Neuronal stem cell (in vitro differentiated cells): ENCODE measurements around the gene MMP21.

Source experiments
- DNase-seq: peaks from one replicate; pipeline ENCODE4 v3.0.0-alpha.2; 2013; ENCODE audit warnings: low spot score
- H2AFZ ChIP-seq: one replicate; pipeline ENCODE4 v1.6.1; 2013; ENCODE audit warnings: mild to moderate bottlenecking, low read length, inconsistent platforms
- H2AK5ac ChIP-seq: 2 replicates; pipeline ENCODE4 v1.6.1; 2013; ENCODE audit warnings: low read depth, mild to moderate bottlenecking, inconsistent platforms, low read length, moderate library complexity, mixed read lengths
- H2BK120ac ChIP-seq: 2 replicates; pipeline ENCODE4 v1.6.1; 2013; ENCODE audit warnings: low read depth, mild to moderate bottlenecking, inconsistent platforms, low read length, moderate library complexity, mixed read lengths
- H2BK12ac ChIP-seq: one replicate; pipeline ENCODE4 v1.6.1; 2013; ENCODE audit warnings: low read length, inconsistent platforms
- H2BK15ac ChIP-seq: 2 replicates; pipeline ENCODE4 v1.6.1; 2013; ENCODE audit warnings: mild to moderate bottlenecking, low read length, inconsistent platforms, mixed read lengths
- H2BK5ac ChIP-seq: one replicate; pipeline ENCODE4 v1.6.1; 2013; ENCODE audit warnings: inconsistent platforms, mild to moderate bottlenecking, low read length, moderate library complexity
- H3K14ac ChIP-seq: one replicate; pipeline ENCODE4 v1.6.1; 2013; ENCODE audit warnings: low read length, inconsistent platforms
- H3K18ac ChIP-seq: 2 replicates; pipeline ENCODE4 v1.6.1; 2013; ENCODE audit warnings: low read length, inconsistent platforms
- H3K23ac ChIP-seq: 2 replicates; pipeline ENCODE4 v1.6.1; 2013; ENCODE audit warnings: low read depth, mild to moderate bottlenecking, mixed read lengths, low read length, inconsistent platforms; ENCODE audit not compliant: poor library complexity
- H3K27ac ChIP-seq: replicated peaks from 3 replicates; pipeline ENCODE4 v1.5.1; 2013; ENCODE audit warnings: low read length, inconsistent platforms
- H3K27me3 ChIP-seq, 3 experiments: 2 replicates each; pipeline ENCODE4 v1.6.1; 2013; ENCODE audit warnings: low read length in 3 of 3, mild to moderate bottlenecking in 2 of 3, inconsistent platforms in 1 of 3, low read depth in 1 of 3, mixed read lengths in 1 of 3, moderate library complexity in 1 of 3; ENCODE audit not compliant: control insufficient read depth in 3 of 3, insufficient read depth in 3 of 3
- H3K36me3 ChIP-seq, 2 donors: replicated peaks in 1 of 2; 2 replicates each; pipeline ENCODE4 v1.6.1; 2013; ENCODE audit warnings: low read length in 2 of 2; ENCODE audit not compliant: control insufficient read depth in 2 of 2, insufficient read depth in 2 of 2
- H3K4ac ChIP-seq: 2 replicates; pipeline ENCODE4 v1.6.1; 2013; ENCODE audit warnings: inconsistent platforms, mild to moderate bottlenecking, low read length, moderate library complexity
- H3K4me1 ChIP-seq, 2 donors: 1 replicate in 1 of 2; 2 replicates in 1 of 2; pipeline ENCODE4 v1.6.1; 2013; ENCODE audit warnings: low read length in 2 of 2, low read depth in 1 of 2; ENCODE audit not compliant: control insufficient read depth in 2 of 2, insufficient read depth in 1 of 2
- H3K4me2 ChIP-seq: one replicate; pipeline ENCODE4 v1.6.1; 2013; ENCODE audit warnings: mild to moderate bottlenecking, low read length, inconsistent platforms; ENCODE audit not compliant: insufficient read depth, poor library complexity, severe bottlenecking
- H3K4me3 ChIP-seq, 2 donors: 2 replicates each; pipeline ENCODE4 v1.5.1; 2013; ENCODE audit warnings: low read length in 2 of 2, mild to moderate bottlenecking in 2 of 2, inconsistent platforms in 1 of 2, moderate library complexity in 1 of 2
- H3K79me1 ChIP-seq: one replicate; pipeline ENCODE4 v1.6.1; 2013; ENCODE audit warnings: low read depth, mild to moderate bottlenecking, inconsistent platforms, low read length, moderate library complexity
- H3K9ac ChIP-seq: one replicate; pipeline ENCODE4 v1.6.1; 2013; ENCODE audit warnings: mild to moderate bottlenecking, low read depth, low read length, inconsistent platforms; ENCODE audit not compliant: poor library complexity
- H3K9me3 ChIP-seq, 2 donors: replicated peaks in 1 of 2; 2 replicates each; pipeline versions ENCODE3 to v1.6.1; 2013; ENCODE audit warnings: low read length in 2 of 2, mild to moderate bottlenecking in 2 of 2, inconsistent platforms in 1 of 2, low read depth in 1 of 2, mixed read lengths in 1 of 2, moderate library complexity in 1 of 2; ENCODE audit not compliant: control insufficient read depth in 2 of 2, insufficient read depth in 1 of 2
- H4K8ac ChIP-seq: one replicate; pipeline ENCODE4 v1.6.1; 2013; ENCODE audit warnings: low read depth, mild to moderate bottlenecking, inconsistent platforms, low read length, moderate library complexity
- H4K91ac ChIP-seq: one replicate; pipeline ENCODE4 v1.6.1; 2013; ENCODE audit warnings: low read length, low read depth, mild to moderate bottlenecking, inconsistent platforms; ENCODE audit not compliant: poor library complexity
- WGBS, 2 donors: extraction: QIAGEN DNeasy Blood & Tissue Kit; methylation state at CpG; one replicate each; pipeline ENCODE4 v1.1.7; 2013; ENCODE audit warnings: missing lambda C conversion rate in 2 of 2, mixed read lengths in 1 of 2; ENCODE audit not compliant: insufficient read length in 2 of 2, insufficient replicate concordance in 1 of 2; ENCODE audit errors: extremely low coverage in 2 of 2; 5-methylcytosine and 5-hydroxymethylcytosine counted together

Gene MMP21

DNA sequence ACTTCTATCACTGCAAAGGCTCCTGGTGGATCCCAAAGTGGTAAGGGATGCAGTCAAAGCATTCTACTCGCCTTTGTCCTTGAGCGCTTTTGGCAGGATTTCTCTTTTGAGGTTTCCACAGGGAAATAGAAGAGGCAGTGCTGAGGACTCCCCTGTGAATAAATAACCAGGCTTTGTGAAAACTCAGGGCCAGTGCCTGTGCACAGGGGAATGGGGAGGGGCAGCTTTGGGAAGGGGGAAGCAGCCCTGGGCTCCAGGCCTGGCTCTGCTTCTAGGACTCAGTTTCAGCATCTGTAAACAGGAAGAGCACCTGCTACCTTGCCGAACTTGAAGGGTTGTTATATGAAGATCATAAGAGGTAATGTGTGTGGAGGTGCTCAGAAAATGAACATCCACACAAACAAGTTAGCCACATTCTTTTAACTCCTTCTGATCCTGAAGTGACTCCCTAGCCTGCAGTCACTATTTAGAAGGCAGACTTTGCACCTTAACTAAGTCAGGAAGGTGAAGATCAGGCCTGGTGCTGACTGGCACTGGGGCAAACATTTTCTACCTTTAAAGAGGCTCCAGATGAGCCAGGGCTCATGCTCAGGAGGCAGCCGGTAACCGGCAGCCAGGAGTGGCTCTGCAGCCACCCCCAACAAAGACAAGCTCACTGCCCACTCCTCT, 22.5 kb upstream of the MMP21 start:
- H3K27me3 ChIP-seq, result no peaks in the 10 kb centered on the region
- H3K9me3 ChIP-seq, result no peaks in the 10 kb centered on the region
- H3K9ac ChIP-seq, result no peak overlapping the region
- H3K4me2 ChIP-seq, result no peak overlapping the region
- no peak overlapping the region for H3K4me3 ChIP-seq
- no peak overlapping the region for H2AFZ ChIP-seq
- H3K4ac ChIP-seq, result no peak overlapping the region
- no peak overlapping the region for H4K8ac ChIP-seq
- H2BK120ac ChIP-seq, result no peak overlapping the region
- peaks cover 12 to 38% of the 10 kb centered on the region in 2 donors for H3K36me3 ChIP-seq
- H3K14ac ChIP-seq, result no peak overlapping the region
- H2BK5ac ChIP-seq, result no peak overlapping the region
- no peak for DNase-seq
- no peak overlapping the region for H2AK5ac ChIP-seq
- no peaks in the 10 kb centered on the region for H3K79me1 ChIP-seq
- peak overlapping the region; percentile 19 for H3K18ac ChIP-seq
- no peak overlapping the region for H4K91ac ChIP-seq
- no CpG with 5 or more reads among the region's 5 CpGs for WGBS, 2 donors
- no peak overlapping the region for H2BK12ac ChIP-seq
- H3K4me1 ChIP-seq, result no peaks in the 10 kb centered on the region
- H3K23ac ChIP-seq, result no peak overlapping the region
- no peak overlapping the region for H3K27ac ChIP-seq
- no peak overlapping the region for H2BK15ac ChIP-seq

DNA sequence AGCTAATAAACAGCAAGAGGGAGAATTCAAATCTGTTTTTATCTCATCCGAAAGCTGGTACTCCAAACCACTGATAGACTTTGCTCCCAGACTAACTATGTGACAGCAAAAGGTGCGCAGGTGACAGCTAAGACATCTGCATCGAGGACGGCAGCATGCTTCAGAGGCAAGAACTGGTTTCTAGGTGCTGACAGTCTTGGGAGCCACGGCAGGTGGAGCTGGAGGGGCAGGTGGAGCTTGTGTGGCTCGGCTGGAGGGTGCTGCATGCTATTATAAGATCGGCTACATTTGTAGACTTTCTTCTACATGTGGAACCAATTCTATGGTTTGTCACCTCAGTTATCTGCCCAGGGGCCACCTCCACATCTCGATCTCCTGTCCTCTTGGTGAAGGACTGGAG, 21.8 kb upstream of the MMP21 start:
- H3K79me1 ChIP-seq, result no peaks in the 10 kb centered on the region
- H3K4me3 ChIP-seq, result no peak overlapping the region
- no peak overlapping the region for H4K8ac ChIP-seq
- H3K36me3 ChIP-seq, result peaks cover 13 to 44% of the 10 kb centered on the region in 2 donors
- WGBS, 2 donors, result no CpG with 5 or more reads among the region's 8 CpGs
- no peak overlapping the region for H4K91ac ChIP-seq
- no peak overlapping the region for H3K18ac ChIP-seq
- no peak overlapping the region for H3K23ac ChIP-seq
- H2BK5ac ChIP-seq, result no peak overlapping the region
- H2BK12ac ChIP-seq, result no peak overlapping the region
- H3K9me3 ChIP-seq, result no peaks in the 10 kb centered on the region
- no peak overlapping the region for H3K4me2 ChIP-seq
- no peak overlapping the region for H2BK15ac ChIP-seq
- no peak overlapping the region for H3K4ac ChIP-seq
- H2AFZ ChIP-seq, result no peak overlapping the region
- H2BK120ac ChIP-seq, result no peak overlapping the region
- H3K14ac ChIP-seq, result no peak overlapping the region
- H3K27ac ChIP-seq, result no peak overlapping the region
- H2AK5ac ChIP-seq, result no peak overlapping the region
- H3K4me1 ChIP-seq, result no peaks in the 10 kb centered on the region
- DNase-seq, result no peak
- no peaks in the 10 kb centered on the region for H3K27me3 ChIP-seq
- H3K9ac ChIP-seq, result no peak overlapping the region

DNA sequence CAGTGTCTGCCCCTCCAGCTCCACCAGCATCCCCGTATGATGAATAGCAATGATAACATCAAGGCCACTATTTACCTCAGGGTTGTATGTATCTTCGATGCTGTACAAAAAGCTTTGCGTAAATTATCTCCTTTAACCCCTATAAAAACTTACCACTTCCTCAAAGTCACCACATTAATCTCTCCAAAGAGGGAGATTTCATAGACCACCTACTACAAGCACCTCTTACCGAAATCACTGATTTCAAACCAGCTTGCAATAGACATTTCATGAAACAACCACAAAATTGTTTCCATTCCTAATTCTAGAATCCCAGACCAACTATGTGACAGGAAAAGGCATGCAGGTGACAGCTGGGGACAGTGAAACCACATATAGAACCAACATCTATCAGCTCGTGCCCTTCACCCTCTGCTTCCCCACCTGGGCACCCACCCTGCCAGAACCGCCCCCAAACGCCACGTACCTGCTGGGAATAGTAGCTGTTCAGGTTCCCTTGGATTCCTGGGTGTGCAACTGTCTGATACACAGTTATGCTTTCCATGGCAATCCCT, 20.1 kb upstream of the MMP21 start:
- WGBS, 2 donors, result no CpG with 5 or more reads among the region's 8 CpGs
- Histone ChIP-seq H4K91ac (peak overlapping the region; percentile 9), H4K8ac (no peak overlapping the region), H2BK120ac (no peak overlapping the region), H2BK12ac (no peak overlapping the region), H3K9ac (no peak overlapping the region), H3K27me3 (no peaks in the 10 kb centered on the region), H3K14ac (no peak overlapping the region), H3K9me3 (no peaks in the 10 kb centered on the region), H3K4me1 (no peaks in the 10 kb centered on the region), H3K4me2 (no peak overlapping the region), H3K18ac (no peak overlapping the region), H3K4ac (no peak overlapping the region), H3K27ac (no peak overlapping the region), H2BK5ac (no peak overlapping the region), H3K79me1 (no peaks in the 10 kb centered on the region), H2AK5ac (no peak overlapping the region), H2BK15ac (no peak overlapping the region), H3K4me3 (peak overlapping the region in 1 of 2 donors; percentile 14), H3K36me3 (peaks cover 16 to 53% of the 10 kb centered on the region in 2 donors), H2AFZ (no peak overlapping the region), H3K23ac (no peak overlapping the region)
- no peak for DNase-seq

DNA sequence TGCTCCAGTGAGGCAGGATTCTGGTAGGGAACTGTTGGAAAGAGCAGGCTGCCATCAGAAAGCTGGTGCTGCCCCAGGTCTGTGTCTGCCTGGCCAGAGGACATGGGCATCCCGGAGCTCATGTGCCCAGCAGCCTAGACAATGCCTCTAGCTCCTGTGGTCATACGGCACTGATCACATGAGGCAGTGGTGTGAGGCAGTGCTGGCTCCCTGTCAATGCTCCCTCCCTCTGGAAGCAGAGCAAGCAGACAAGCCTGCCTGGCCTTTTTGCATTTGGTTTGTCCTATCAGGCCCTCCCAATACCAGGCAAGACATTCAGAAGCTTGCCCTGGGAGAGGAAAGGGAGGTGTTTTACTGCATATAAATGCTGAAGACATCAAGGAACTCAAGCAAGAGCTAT, 19.5 kb upstream of the MMP21 start:
- WGBS, 2 donors, result no CpG with 5 or more reads among the region's 2 CpGs
- no peak overlapping the region for H2AFZ ChIP-seq

More for the DNA sequence above, 19.5 kb upstream of the MMP21 start:
- Histone ChIP-seq H3K14ac (no peak overlapping the region), H3K4ac (no peak overlapping the region), H2AK5ac (no peak overlapping the region), H3K9me3 (no peaks in the 10 kb centered on the region), H3K27me3 (no peaks in the 10 kb centered on the region), H3K4me1 (no peaks in the 10 kb centered on the region), H3K4me2 (no peak overlapping the region), H3K36me3 (peaks cover 16 to 53% of the 10 kb centered on the region in 2 donors), H3K4me3 (no peak overlapping the region), H2BK12ac (no peak overlapping the region), H4K91ac (no peak overlapping the region), H3K79me1 (no peaks in the 10 kb centered on the region), H3K23ac (peak overlapping the region; percentile 39), H2BK120ac (no peak overlapping the region), H3K27ac (no peak overlapping the region), H3K18ac (peak overlapping the region; percentile 17), H4K8ac (no peak overlapping the region), H2BK15ac (no peak overlapping the region), H2BK5ac (no peak overlapping the region), H3K9ac (peak overlapping the region; percentile 82)
- no peak for DNase-seq
